ENCODE measurements around the gene ANKRD24.
"Not testable (repeated sequence)": the region's sequence is repeated elsewhere in the genome, so short reads cannot be mapped to it uniquely, and the experiment has no call there.

ANKRD24 gene

GRCh38 chr19:4224470-4224869 lies 42.0 kb downstream of the ANKRD24 start:
- no peak overlapping the region for H4K5ac ChIP-seq (ENCODE audit: low read length)
- no peak overlapping the region for H3K18ac ChIP-seq (ENCODE audit: low read length)
- H2BK120ac ChIP-seq (ENCODE audit: low read depth, low read length): no peak overlapping the region
- H3K79me1 ChIP-seq (ENCODE audit: low read length): no peaks in the 10 kb centered on the region
- H4K8ac ChIP-seq (ENCODE audit: low read depth, low read length): no peak overlapping the region
- no peaks in the 10 kb centered on the region for H3K79me2 ChIP-seq (ENCODE audit: control insufficient read depth, insufficient read depth, low read length)
- WGBS (ENCODE audit: extremely low coverage, insufficient coverage, low lambda C conversion rate): no CpG with 5 or more reads among the region's 15 CpGs
- H3K23ac ChIP-seq (ENCODE audit: low read length): no peak overlapping the region
- no peak overlapping the region for H3K4ac ChIP-seq (ENCODE audit: low read depth, low read length)
- H3K4me3 ChIP-seq (ENCODE audit: low read length): no peak overlapping the region
- H2BK5ac ChIP-seq (ENCODE audit: low read length): no peak overlapping the region
- no peak for DNase-seq
- no peak overlapping the region for H3K9ac ChIP-seq (ENCODE audit: low read length)
- H3K4me1 ChIP-seq (ENCODE audit: control insufficient read depth, low read depth, low read length): no peaks in the 10 kb centered on the region
- H3K36me3 ChIP-seq (ENCODE audit: control insufficient read depth, insufficient read depth, low read length): no peaks in the 10 kb centered on the region
- H2BK15ac ChIP-seq (replicated peaks; ENCODE audit: low read depth): no peak overlapping the region
- H3K4me2 ChIP-seq (ENCODE audit: low read length): no peak overlapping the region
- no peak overlapping the region for H3K56ac ChIP-seq (ENCODE audit: low read length)
- H2AK5ac ChIP-seq (ENCODE audit: low read length): no peak overlapping the region
- no peak overlapping the region for H3K27ac ChIP-seq (ENCODE audit: low read depth, low read length)
- H3K27me3 ChIP-seq (ENCODE audit: insufficient read depth, low read length, poor library complexity): no peaks in the 10 kb centered on the region

- Histone ChIP-seq H3K36me3 (ENCODE audit: control insufficient read depth, insufficient read depth, low read length) (no peaks in the 10 kb centered on the region), H3K79me2 (ENCODE audit: control insufficient read depth, insufficient read depth, low read length) (no peaks in the 10 kb centered on the region), H3K56ac (ENCODE audit: low read length) (no peak overlapping the region), H2BK120ac (ENCODE audit: low read depth, low read length) (no peak overlapping the region), H3K4me1 (ENCODE audit: control insufficient read depth, low read depth, low read length) (no peaks in the 10 kb centered on the region), H3K18ac (ENCODE audit: low read length) (no peak overlapping the region), H3K27me3 (ENCODE audit: insufficient read depth, low read length, poor library complexity) (no peaks in the 10 kb centered on the region), H3K23ac (ENCODE audit: low read length) (no peak overlapping the region), H3K4ac (ENCODE audit: low read depth, low read length) (no peak overlapping the region), H3K4me3 (ENCODE audit: low read length) (no peak overlapping the region), H2BK5ac (ENCODE audit: low read length) (no peak overlapping the region), H3K27ac (ENCODE audit: low read depth, low read length) (no peak overlapping the region), H4K5ac (ENCODE audit: low read length) (no peak overlapping the region), H2AK5ac (ENCODE audit: low read length) (no peak overlapping the region), H2BK15ac (replicated peaks; ENCODE audit: low read depth) (no peak overlapping the region), H3K79me1 (ENCODE audit: low read length) (no peaks in the 10 kb centered on the region), H3K9ac (ENCODE audit: low read length) (no peak overlapping the region), H4K8ac (ENCODE audit: low read depth, low read length) (no peak overlapping the region), H3K4me2 (ENCODE audit: low read length) (no peak overlapping the region)
- DNase-seq: no peak
- no CpG with 5 or more reads among the region's 8 CpGs for WGBS (ENCODE audit: extremely low coverage, insufficient coverage, low lambda C conversion rate)
These were observed 43.4 kb downstream of the ANKRD24 start for GRCh38 chr19:4225885-4226284.

DNA sequence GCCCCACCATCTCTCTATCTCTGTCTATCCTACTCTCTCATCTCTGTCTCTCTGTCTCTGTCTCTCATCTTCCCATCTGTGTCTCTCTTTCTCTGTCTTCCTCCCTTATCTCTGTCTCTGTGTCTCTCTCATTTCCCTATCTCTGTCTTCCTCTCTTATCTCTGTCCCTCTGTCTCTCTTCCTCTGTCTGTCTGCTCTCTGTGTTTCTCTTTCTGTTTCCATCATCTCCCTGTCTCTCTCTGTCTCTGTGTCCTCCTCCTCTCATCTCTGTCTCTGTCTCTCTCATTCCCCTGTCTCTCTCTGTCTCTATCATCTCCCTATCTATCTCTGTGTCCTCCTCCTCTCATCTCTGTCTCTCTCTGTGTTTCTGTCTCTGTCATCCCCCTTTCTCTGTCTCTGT lies 45.3 kb downstream of the ANKRD24 start:
- Histone ChIP-seq H3K4me2 (ENCODE audit: low read length) (no peak overlapping the region), H2BK120ac (ENCODE audit: low read depth, low read length) (no peak overlapping the region), H3K27me3 (ENCODE audit: insufficient read depth, low read length, poor library complexity) (no peaks in the 10 kb centered on the region), H3K9ac (ENCODE audit: low read length) (no peak overlapping the region), H2BK5ac (ENCODE audit: low read length) (no peak overlapping the region), H3K79me2 (ENCODE audit: control insufficient read depth, insufficient read depth, low read length) (no peaks in the 10 kb centered on the region), H3K79me1 (ENCODE audit: low read length) (no peaks in the 10 kb centered on the region), H3K4ac (ENCODE audit: low read depth, low read length) (no peak overlapping the region), H3K23ac (ENCODE audit: low read length) (no peak overlapping the region), H3K4me1 (ENCODE audit: control insufficient read depth, low read depth, low read length) (no peaks in the 10 kb centered on the region), H4K8ac (ENCODE audit: low read depth, low read length) (no peak overlapping the region), H4K5ac (ENCODE audit: low read length) (no peak overlapping the region), H3K4me3 (ENCODE audit: low read length) (no peak overlapping the region), H3K36me3 (ENCODE audit: control insufficient read depth, insufficient read depth, low read length) (no peaks in the 10 kb centered on the region), H3K27ac (ENCODE audit: low read depth, low read length) (no peak overlapping the region), H2AK5ac (ENCODE audit: low read length) (no peak overlapping the region), H2BK15ac (replicated peaks; ENCODE audit: low read depth) (no peak overlapping the region), H3K56ac (ENCODE audit: low read length) (no peak overlapping the region), H3K18ac (ENCODE audit: low read length) (no peak overlapping the region)
- DNase-seq: no peak

GRCh38 chr19:4228765-4229178 lies 46.3 kb downstream of the ANKRD24 start:
- no peak overlapping the region for H3K23ac ChIP-seq (ENCODE audit: low read length)
- no peak overlapping the region for H3K18ac ChIP-seq (ENCODE audit: low read length)
- no peaks in the 10 kb centered on the region for H3K79me1 ChIP-seq (ENCODE audit: low read length)
- no peak overlapping the region for H3K56ac ChIP-seq (ENCODE audit: low read length)
- WGBS (ENCODE audit: extremely low coverage, insufficient coverage, low lambda C conversion rate): no CpG with 5 or more reads among the region's 2 CpGs
- no peak overlapping the region for H2AK5ac ChIP-seq (ENCODE audit: low read length)
- H3K4ac ChIP-seq (ENCODE audit: low read depth, low read length): no peak overlapping the region
- no peak for DNase-seq
- H3K9ac ChIP-seq (ENCODE audit: low read length): no peak overlapping the region
- no peak overlapping the region for H2BK120ac ChIP-seq (ENCODE audit: low read depth, low read length)
- H4K5ac ChIP-seq (ENCODE audit: low read length): no peak overlapping the region
- H3K27me3 ChIP-seq (ENCODE audit: insufficient read depth, low read length, poor library complexity): no peaks in the 10 kb centered on the region
- H2BK15ac ChIP-seq (replicated peaks; ENCODE audit: low read depth): no peak overlapping the region
- no peak overlapping the region for H4K8ac ChIP-seq (ENCODE audit: low read depth, low read length)
- no peaks in the 10 kb centered on the region for H3K36me3 ChIP-seq (ENCODE audit: control insufficient read depth, insufficient read depth, low read length)
- no peaks in the 10 kb centered on the region for H3K79me2 ChIP-seq (ENCODE audit: control insufficient read depth, insufficient read depth, low read length)
- H3K27ac ChIP-seq (ENCODE audit: low read depth, low read length): no peak overlapping the region
- no peak overlapping the region for H3K4me2 ChIP-seq (ENCODE audit: low read length)
- H3K4me3 ChIP-seq (ENCODE audit: low read length): no peak overlapping the region
- H3K4me1 ChIP-seq (ENCODE audit: control insufficient read depth, low read depth, low read length): no peaks in the 10 kb centered on the region
- no peak overlapping the region for H2BK5ac ChIP-seq (ENCODE audit: low read length)

DNA sequence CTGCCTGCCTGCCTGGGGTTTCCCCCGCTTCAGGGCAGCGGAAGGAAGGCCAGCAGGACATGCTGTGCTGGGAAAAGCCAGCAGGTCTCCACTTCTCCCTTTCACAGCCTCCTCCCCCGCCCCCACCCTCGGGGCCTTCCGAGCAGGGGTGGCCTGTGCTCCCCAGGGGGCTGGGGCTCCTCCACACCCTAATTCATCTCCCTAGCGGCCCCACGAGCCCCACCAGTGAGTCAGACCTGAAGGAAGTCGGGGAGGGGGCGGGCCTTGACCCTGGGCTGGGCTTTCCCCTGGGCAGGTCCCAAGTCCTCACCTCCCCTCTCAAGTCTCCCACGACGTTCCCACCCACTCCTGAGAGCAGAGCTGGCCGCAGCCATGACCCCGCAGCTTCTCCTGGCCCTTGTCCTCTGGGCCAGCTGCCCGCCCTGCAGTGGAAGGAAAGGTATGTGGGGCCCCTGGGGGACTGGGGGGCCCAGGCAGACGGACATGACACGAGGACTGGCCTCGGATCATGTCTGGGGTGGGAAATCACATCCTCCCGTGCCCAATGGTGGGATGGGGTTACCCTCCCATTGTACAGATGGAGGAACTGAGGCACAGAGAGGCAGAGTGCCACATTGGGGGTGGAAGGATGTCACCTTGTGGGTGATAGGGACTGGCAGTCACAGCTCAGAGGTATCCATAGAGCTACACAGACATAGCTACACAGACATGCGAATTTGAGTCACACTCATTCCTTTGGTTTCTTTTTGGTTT lies 46.9 kb downstream of the ANKRD24 start, which contains the start of gene EBI3:
Gene EBI3 (plus strand): TSS at position 345 of the 753 bp plus-strand sequence. CDS start 28 bp downstream, at position 373.
- no CpG with 5 or more reads among the region's 19 CpGs for WGBS (ENCODE audit: extremely low coverage, insufficient coverage, low lambda C conversion rate)
- H3K4ac ChIP-seq (ENCODE audit: low read depth, low read length): no peak within 1 kb of the TSS
- no peak within 1 kb of the TSS for H3K27ac ChIP-seq (ENCODE audit: low read depth, low read length)
- peak within 1 kb of the TSS; percentile 9 for H3K9ac ChIP-seq (ENCODE audit: low read length)
- DNase-seq: peak; percentile 51
- H3K4me3 ChIP-seq (ENCODE audit: low read length): no peak within 1 kb of the TSS
- H2BK15ac ChIP-seq (replicated peaks; ENCODE audit: low read depth): no peak within 1 kb of the TSS
- H3K36me3 ChIP-seq (ENCODE audit: control insufficient read depth, insufficient read depth, low read length): no peaks in the 10 kb centered on the region
- H3K27me3 ChIP-seq (ENCODE audit: insufficient read depth, low read length, poor library complexity): no peaks in the 10 kb centered on the region
- no peak within 1 kb of the TSS for H4K8ac ChIP-seq (ENCODE audit: low read depth, low read length)
- peak within 1 kb of the TSS; percentile 65 for H3K56ac ChIP-seq (ENCODE audit: low read length)
- no peak within 1 kb of the TSS for H4K5ac ChIP-seq (ENCODE audit: low read length)
- no peaks in the 10 kb centered on the region for H3K79me1 ChIP-seq (ENCODE audit: low read length)
- no peak within 1 kb of the TSS for H2BK5ac ChIP-seq (ENCODE audit: low read length)
- no peak within 1 kb of the TSS for H2BK120ac ChIP-seq (ENCODE audit: low read depth, low read length)
- peak within 1 kb of the TSS; percentile 15 for H3K23ac ChIP-seq (ENCODE audit: low read length)
- H2AK5ac ChIP-seq (ENCODE audit: low read length): no peak within 1 kb of the TSS
- H3K18ac ChIP-seq (ENCODE audit: low read length): no peak within 1 kb of the TSS
- no peak within 1 kb of the TSS for H3K4me2 ChIP-seq (ENCODE audit: low read length)
- H3K4me1 ChIP-seq (ENCODE audit: control insufficient read depth, low read depth, low read length): no peaks in the 10 kb centered on the region
- H3K79me2 ChIP-seq (ENCODE audit: control insufficient read depth, insufficient read depth, low read length): no peaks in the 10 kb centered on the region

DNA sequence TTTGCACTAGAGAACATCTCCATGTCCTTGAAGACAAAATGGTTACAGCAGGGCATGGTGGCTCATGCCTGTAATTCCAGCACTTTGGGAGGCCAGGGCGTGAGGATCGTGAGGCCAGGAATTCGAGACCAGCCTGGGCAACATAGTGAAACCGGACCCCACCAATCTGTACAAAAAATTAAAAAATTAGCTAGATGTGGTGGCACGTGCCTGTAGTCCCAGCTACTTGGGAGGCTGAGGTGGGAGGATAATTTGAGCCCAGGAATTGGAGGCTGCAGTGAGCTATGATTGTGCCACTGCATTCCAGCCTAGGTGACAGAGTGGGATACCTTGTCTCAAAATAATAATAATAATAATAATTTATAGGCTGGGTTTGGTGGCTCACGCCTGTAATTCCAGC lies 47.7 kb downstream of the ANKRD24 start:
- not testable (repeated sequence) for H4K5ac ChIP-seq (ENCODE audit: low read length); H3K79me2 ChIP-seq (ENCODE audit: control insufficient read depth, insufficient read depth, low read length); H3K27me3 ChIP-seq (ENCODE audit: insufficient read depth, low read length, poor library complexity); H3K27ac ChIP-seq (ENCODE audit: low read depth, low read length); DNase-seq; H3K36me3 ChIP-seq (ENCODE audit: control insufficient read depth, insufficient read depth, low read length); H3K9ac ChIP-seq (ENCODE audit: low read length); H3K4me3 ChIP-seq (ENCODE audit: low read length); H3K4ac ChIP-seq (ENCODE audit: low read depth, low read length); H2BK15ac ChIP-seq (replicated peaks; ENCODE audit: low read depth); H2AK5ac ChIP-seq (ENCODE audit: low read length); H3K79me1 ChIP-seq (ENCODE audit: low read length); H3K56ac ChIP-seq (ENCODE audit: low read length); H3K23ac ChIP-seq (ENCODE audit: low read length); H2BK120ac ChIP-seq (ENCODE audit: low read depth, low read length); H3K4me2 ChIP-seq (ENCODE audit: low read length); H2BK5ac ChIP-seq (ENCODE audit: low read length); H3K4me1 ChIP-seq (ENCODE audit: control insufficient read depth, low read depth, low read length); H3K18ac ChIP-seq (ENCODE audit: low read length); H4K8ac ChIP-seq (ENCODE audit: low read depth, low read length)
- WGBS (ENCODE audit: extremely low coverage, insufficient coverage, low lambda C conversion rate): no CpG with 5 or more reads among the region's 6 CpGs

All from mesendoderm (in vitro differentiated cells).